Peyer's patch (tissue), 4 donors: ENCODE results near the gene NFAT5. TPM values are rescaled to one million over a fixed set of nuclear protein-coding genes. Genes with fewer than 3 reads are reported as not detected.
"Not testable (repeated sequence)": the region's sequence is repeated elsewhere in the genome, so short reads cannot be mapped to it uniquely, and the experiment has no call there.

Experiments used
- DNase-seq, 3 donors: peaks; one replicate each; pipeline ENCODE4 v3.0.0-alpha.2; 2017 to 2019
- H3K27ac ChIP-seq, 4 donors: fragments of 200-600 bp; sonication (generic); one replicate each; pipeline ENCODE4 v1.5.1; 2016 to 2019
- H3K27me3 ChIP-seq, 2 donors: fragments of 200-600 bp; sonication (generic); one replicate each; pipeline ENCODE4 v1.5.1; 2019
- H3K36me3 ChIP-seq, 3 donors: fragments of 200-600 bp; sonication (generic); one replicate each; pipeline ENCODE4 v1.5.1; 2016 to 2019
- H3K4me1 ChIP-seq, 4 donors: fragments of 200-600 bp; sonication (generic); one replicate each; pipeline ENCODE4 v1.5.1; 2016 to 2019
- H3K4me3 ChIP-seq, 4 donors: fragments of 200-600 bp; sonication (generic); 1 replicate in 3 of 4; 2 replicates in 1 of 4; pipeline ENCODE4 v1.5.1; 2016 to 2019; ENCODE audit warnings: mild to moderate bottlenecking in 1 of 4
- H3K9me3 ChIP-seq, 4 donors: fragments of 200-600 bp; sonication (generic); one replicate each; pipeline ENCODE4 v1.5.1; 2016 to 2019; ENCODE audit warnings: mild to moderate bottlenecking in 1 of 4
- POLR2A ChIP-seq, 2 donors: fragments of 450-650 bp; IDR thresholded peaks; one replicate each; pipeline ENCODE4 v1.5.1; 2017; ENCODE audit warnings: antibody characterized with exemption in 2 of 2, mild to moderate bottlenecking in 2 of 2, moderate library complexity in 2 of 2
- total RNA-seq, 4 donors: library from RNA; depleted of rRNA; stranded (reverse); fragments of >200 nt; gene quantifications; one replicate each; pipeline ENCODE4 v1.1.0, GENCODE V29; 2016
- TF ChIP-seq, protein P1 (sequence below), 6 experiments: fragments of 450-650 bp in 4 of 6; fragments of 200-600 bp in 2 of 6; sonication (generic) in 1 of 6; IDR thresholded peaks; one replicate each; pipeline ENCODE4 v1.5.1; 2017 to 2019; ENCODE audit warnings: antibody characterized with exemption in 6 of 6, mild to moderate bottlenecking in 3 of 6, moderate library complexity in 1 of 6

Gene NFAT5
- total RNA-seq, 4 donors from 2014 or later: 40.5 to 93.3 (median 66.8) TPM

DNA sequence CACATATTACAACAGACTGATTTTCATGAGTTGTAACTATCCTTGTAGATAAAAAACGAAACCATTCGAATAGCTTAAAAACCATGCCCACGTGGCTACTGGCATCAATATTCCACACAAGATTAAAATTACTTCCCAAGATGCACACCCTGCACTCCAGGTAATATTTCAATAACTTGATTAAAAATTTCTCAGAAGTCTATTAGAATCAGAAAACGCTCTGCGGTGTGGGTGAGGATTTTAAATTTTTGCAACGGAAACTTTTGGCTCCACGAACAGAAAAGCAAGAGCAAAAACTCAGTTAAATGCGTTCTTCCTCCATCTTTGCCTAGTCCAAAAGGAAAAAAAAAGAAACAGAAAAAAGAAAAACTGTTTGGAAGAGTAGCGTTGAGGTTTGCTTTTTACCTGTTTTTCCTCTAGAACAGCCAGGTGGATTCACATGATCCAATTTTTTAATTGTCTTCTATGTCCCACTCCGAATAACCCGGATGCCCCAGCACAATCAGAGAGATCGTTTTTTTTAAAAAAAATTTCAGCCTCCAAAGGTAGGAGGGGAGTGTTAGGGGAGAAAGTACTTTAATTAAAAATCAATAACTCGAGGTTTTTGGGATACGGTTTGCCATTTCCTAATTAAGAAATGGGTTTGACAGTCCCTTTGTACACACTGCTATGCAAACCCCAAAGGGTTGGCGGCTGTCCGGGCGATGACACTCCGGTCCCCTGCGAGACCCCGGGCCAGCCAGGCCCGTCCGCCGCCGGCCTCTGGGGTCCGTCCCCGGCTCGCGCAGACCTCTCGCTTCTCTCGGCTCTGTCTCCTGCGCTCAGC is 708 bp upstream of the NFAT5 start:
- no peak for TF ChIP-seq POLR2A (IDR thresholded peaks at IDR 0.05)
- TF ChIP-seq, protein P1, sequence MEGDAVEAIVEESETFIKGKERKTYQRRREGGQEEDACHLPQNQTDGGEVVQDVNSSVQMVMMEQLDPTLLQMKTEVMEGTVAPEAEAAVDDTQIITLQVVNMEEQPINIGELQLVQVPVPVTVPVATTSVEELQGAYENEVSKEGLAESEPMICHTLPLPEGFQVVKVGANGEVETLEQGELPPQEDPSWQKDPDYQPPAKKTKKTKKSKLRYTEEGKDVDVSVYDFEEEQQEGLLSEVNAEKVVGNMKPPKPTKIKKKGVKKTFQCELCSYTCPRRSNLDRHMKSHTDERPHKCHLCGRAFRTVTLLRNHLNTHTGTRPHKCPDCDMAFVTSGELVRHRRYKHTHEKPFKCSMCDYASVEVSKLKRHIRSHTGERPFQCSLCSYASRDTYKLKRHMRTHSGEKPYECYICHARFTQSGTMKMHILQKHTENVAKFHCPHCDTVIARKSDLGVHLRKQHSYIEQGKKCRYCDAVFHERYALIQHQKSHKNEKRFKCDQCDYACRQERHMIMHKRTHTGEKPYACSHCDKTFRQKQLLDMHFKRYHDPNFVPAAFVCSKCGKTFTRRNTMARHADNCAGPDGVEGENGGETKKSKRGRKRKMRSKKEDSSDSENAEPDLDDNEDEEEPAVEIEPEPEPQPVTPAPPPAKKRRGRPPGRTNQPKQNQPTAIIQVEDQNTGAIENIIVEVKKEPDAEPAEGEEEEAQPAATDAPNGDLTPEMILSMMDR (IDR thresholded peaks at IDR 0.05): no peak
- Histone ChIP-seq H3K36me3 (no peaks in the 10 kb centered on the region), H3K4me1 (peaks cover 0 to 38% (median 4%) of the 10 kb centered on the region in 4 donors)

DNA sequence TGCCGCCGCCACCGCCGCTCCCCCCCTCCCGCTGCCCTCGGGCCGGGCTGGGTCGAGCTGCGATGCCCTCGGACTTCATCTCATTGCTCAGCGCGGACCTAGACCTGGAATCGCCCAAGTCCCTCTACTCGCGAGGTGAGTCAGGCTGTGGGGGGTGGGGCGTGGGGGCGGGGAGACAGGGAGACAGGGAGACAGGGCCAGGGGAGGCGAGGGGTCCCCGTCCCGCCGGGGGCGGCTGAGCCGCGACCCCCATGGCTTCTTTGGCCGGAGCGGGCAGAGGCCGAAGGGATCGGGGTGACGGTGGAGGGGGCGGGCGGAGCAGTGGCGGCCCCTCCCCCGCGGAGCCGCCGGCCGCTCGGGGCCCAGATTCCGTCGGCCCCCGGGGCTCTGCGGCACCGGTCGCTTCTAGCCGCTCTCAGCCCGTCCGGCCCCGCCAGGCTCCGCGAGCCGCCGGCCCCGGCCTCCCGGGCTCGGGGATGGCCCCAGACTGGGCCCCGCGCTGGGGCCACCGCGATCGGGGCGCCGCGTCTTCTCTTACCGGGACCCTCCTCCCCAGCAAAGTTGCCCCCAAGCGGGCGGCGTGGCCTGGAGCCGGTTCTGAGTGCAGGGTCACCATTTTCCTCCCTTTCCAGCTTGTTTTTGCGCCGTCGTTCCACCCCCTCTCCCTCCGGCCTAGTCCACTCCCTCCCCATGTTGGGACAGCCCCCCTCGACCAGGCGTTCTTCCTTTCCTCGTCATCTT is 644 bp downstream of the NFAT5 start:
- peak; percentile 41 to 81 (median 80) for DNase-seq
- Histone ChIP-seq H3K4me3 (peak overlapping the region; percentile 89 to 95 (median 92)), H3K4me1 (peaks cover 0 to 41% (median 4%) of the 10 kb centered on the region in 4 donors), H3K9me3 (no peaks in the 10 kb centered on the region), H3K36me3 (no peaks in the 10 kb centered on the region), H3K27me3 (no peaks in the 10 kb centered on the region), H3K27ac (peak overlapping the region; percentile 97 to 99 (median 98))
- TF ChIP-seq POLR2A (IDR thresholded peaks at IDR 0.05): no peak
- TF ChIP-seq, protein P1 (IDR thresholded peaks at IDR 0.05): no peak

More for the DNA sequence above, 708 bp upstream of the NFAT5 start:
- H3K27ac ChIP-seq: peak overlapping the region; percentile 97 to 99 (median 98)
- H3K9me3 ChIP-seq: no peaks in the 10 kb centered on the region
- H3K27me3 ChIP-seq: no peaks in the 10 kb centered on the region
- DNase-seq: no peak
- peak overlapping the region; percentile 89 to 95 (median 92) for H3K4me3 ChIP-seq

DNA sequence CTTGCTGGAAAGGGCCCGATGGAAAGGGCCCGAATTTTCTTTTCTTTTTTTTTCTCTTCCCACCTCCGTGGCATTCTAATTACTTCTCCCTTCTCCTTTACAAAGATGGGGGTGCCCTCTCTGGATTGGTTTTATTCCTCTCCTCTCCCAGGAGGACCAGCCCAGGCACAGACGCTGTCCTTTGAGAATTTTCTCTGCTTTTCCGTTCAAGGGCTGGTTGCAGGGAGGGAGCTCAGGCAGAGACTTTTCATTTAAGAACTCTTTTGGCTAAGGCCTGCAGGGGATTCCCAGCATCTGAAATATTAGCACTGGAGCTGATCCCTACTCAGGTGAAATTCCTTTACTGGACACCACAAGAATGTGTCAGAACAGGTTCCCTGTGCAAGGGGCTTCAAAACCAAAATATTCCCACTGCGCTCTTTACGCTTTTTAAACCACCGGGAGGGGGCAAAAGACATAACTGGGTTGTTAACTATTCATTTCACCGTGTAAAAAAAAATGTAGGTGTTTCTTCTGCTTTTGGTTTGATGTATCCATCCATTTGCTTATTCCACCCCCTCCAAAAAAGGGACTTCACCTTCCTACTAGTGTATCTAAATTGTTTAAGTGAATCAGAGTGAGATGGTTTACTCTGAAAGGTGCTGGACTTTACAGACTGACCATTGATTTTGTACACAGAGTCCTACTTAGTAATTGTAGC is 1.4 kb downstream of the NFAT5 start:
- Histone ChIP-seq H3K4me1 (peaks cover 0 to 38% (median 4%) of the 10 kb centered on the region in 4 donors), H3K4me3 (peak overlapping the region; percentile 89 to 95 (median 92))
- no peak for DNase-seq

DNA sequence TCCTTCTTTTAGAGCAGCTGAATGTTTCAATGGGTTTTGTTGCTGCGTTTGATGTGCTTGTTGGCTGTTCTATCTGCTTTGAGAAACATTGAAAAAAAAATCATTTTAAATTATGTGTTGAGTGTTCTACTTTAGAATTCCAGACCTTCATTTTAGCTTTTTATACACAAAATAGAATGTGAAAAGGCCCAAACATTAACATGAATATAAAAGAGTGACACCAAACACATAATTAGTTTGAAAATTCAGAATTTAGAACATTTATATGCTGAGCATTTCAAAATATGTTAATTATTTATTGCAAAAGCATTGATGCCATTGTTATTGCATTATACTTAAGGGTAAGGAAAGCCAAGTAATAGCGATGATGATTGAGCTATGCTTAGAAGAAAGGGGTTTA is 2.9 kb downstream of the NFAT5 start:
- Histone ChIP-seq H3K27me3 (no peaks in the 10 kb centered on the region), H3K9me3 (no peaks in the 10 kb centered on the region), H3K36me3 (no peaks in the 10 kb centered on the region), H3K4me1 (peaks cover 0 to 34% (median 4%) of the 10 kb centered on the region in 4 donors), H3K4me3 (no peak overlapping the region), H3K27ac (no peak overlapping the region)
- DNase-seq: no peak
- TF ChIP-seq, protein P1 (IDR thresholded peaks at IDR 0.05): no peak
- no peak for TF ChIP-seq POLR2A (IDR thresholded peaks at IDR 0.05)

More for the DNA sequence above, 1.4 kb downstream of the NFAT5 start:
- no peaks in the 10 kb centered on the region for H3K27me3 ChIP-seq
- no peak for TF ChIP-seq POLR2A (IDR thresholded peaks at IDR 0.05)
- TF ChIP-seq, protein P1 (IDR thresholded peaks at IDR 0.05): peak in 3 of 6 experiments; percentile 5 to 14 (median 10)
- H3K36me3 ChIP-seq: no peaks in the 10 kb centered on the region
- no peaks in the 10 kb centered on the region for H3K9me3 ChIP-seq
- peak overlapping the region; percentile 97 to 99 (median 98) for H3K27ac ChIP-seq

DNA sequence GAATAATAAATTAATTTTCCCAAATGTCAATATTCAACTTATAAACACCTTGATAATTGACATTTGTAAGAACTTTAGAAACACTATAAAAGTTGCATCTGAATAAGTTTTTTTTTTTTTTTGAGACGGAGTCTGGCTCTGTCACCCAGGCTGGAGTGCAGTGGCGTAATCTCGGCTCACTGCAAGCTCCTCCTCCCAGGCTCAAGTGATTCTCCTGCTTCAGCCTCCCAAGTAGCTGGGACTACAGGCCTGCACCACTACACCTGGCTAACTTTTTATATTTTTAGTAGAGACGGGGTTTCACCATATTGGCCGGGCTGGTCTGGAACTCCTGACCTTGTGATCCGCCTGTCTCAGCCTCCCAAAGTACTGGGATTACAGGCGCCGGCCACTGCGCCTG is 13.0 kb downstream of the NFAT5 start:
- not testable (repeated sequence) for H3K4me1 ChIP-seq, H3K27ac ChIP-seq, H3K4me3 ChIP-seq, H3K9me3 ChIP-seq, H3K36me3 ChIP-seq, H3K27me3 ChIP-seq, DNase-seq
